PC-3 (cell line): Measurements from ENCODE around the gene ACSS3. TPM values are rescaled to one million over a fixed set of nuclear protein-coding genes. Genes with fewer than 3 reads are reported as not detected.

Experiments used
- ATAC-seq: fragments of 200-7000 bp; cut with Tn5 transposase; 2 replicates; pipeline ENCODE4 v1.9.1; 2020; ENCODE audit warnings: mild to moderate bottlenecking, moderate library complexity
- BruUV-seq: library from RNA; stranded (reverse); fragments of 400-500 nt; replicated peaks from 2 replicates; lab custom pipeline; 2021; lab: Mats Ljungman, UMichigan
- CTCF ChIA-PET: fragments of 300-600 bp; sonication (Branson Sonifier 250); formaldehyde crosslinking; loops from one replicate; lab custom pipeline; 2022; ENCODE audit warnings: antibody characterized with exemption; lab: Charles Lee
- POLR2A ChIA-PET: fragments of 300-600 bp; sonication (Branson Sonifier 250); formaldehyde crosslinking; loops from one replicate; lab custom pipeline; 2022; ENCODE audit warnings: antibody characterized with exemption; ENCODE audit not compliant: unreplicated experiment; lab: Charles Lee
- DNase-seq: peaks from one replicate; pipeline ENCODE4 v3.0.0-alpha.2; 2015
- H2AFZ ChIP-seq: fragments of 300-600 bp; sonication (generic); 2 replicates; pipeline ENCODE4 v1.6.0; 2016; ENCODE audit warnings: antibody characterized with exemption, low read length
- H3F3A ChIP-seq: fragments of 300-600 bp; sonication (generic); one replicate; pipeline ENCODE4 v1.6.0; 2017; ENCODE audit warnings: antibody characterized with exemption, low read length, control low read depth, mild to moderate bottlenecking; ENCODE audit not compliant: unreplicated experiment
- H3K27ac ChIP-seq: fragments of 300-600 bp; sonication (generic); 2 replicates; pipeline ENCODE4 v1.5.1; 2016; ENCODE audit warnings: mild to moderate bottlenecking, low read length
- H3K27me3 ChIP-seq: fragments of 300-600 bp; sonication (generic); 2 replicates; pipeline ENCODE4 v1.6.1; 2016; ENCODE audit warnings: low read length, mixed read lengths
- H3K36me3 ChIP-seq: fragments of 300-600 bp; sonication (generic); 2 replicates; pipeline ENCODE4 v1.6.1; 2016; ENCODE audit warnings: low read depth, mixed run types, low read length, mixed read lengths
- H3K4me1 ChIP-seq: fragments of 300-600 bp; sonication (generic); 2 replicates; pipeline ENCODE4 v1.5.1; 2016; ENCODE audit warnings: low read length; ENCODE audit not compliant: insufficient read depth
- H3K4me2 ChIP-seq: fragments of 300-600 bp; sonication (generic); 2 replicates; pipeline ENCODE4 v1.6.0; 2016; ENCODE audit warnings: low read length
- H3K4me3 ChIP-seq: fragments of 300-600 bp; sonication (generic); 2 replicates; pipeline ENCODE4 v1.5.1; 2016; ENCODE audit warnings: mild to moderate bottlenecking, low read length, mixed read lengths
- H3K79me2 ChIP-seq: fragments of 300-600 bp; sonication (generic); 2 replicates; pipeline ENCODE4 v1.6.1; 2017; ENCODE audit warnings: low read length, mixed read lengths
- H3K9ac ChIP-seq: fragments of 300-600 bp; sonication (generic); 2 replicates; pipeline ENCODE4 v1.6.0; 2016; ENCODE audit warnings: mild to moderate bottlenecking, low read length
- H3K9me2 ChIP-seq: fragments of 300-600 bp; sonication (generic); replicated peaks from 2 replicates; pipeline ENCODE4 v1.6.1; 2016; ENCODE audit warnings: mixed run types, low read length, mixed read lengths
- H3K9me3 ChIP-seq: fragments of 300-600 bp; sonication (generic); 2 replicates; pipeline ENCODE4 v1.6.1; 2016; ENCODE audit warnings: low read length, mixed read lengths
- H4K20me1 ChIP-seq: fragments of 300-600 bp; sonication (generic); 2 replicates; pipeline ENCODE4 v1.6.1; 2016; ENCODE audit warnings: low read length, mixed read lengths
- EZH2 ChIP-seq: fragments of 300-600 bp; sonication (generic); IDR thresholded peaks from one replicate; pipeline ENCODE4 v1.6.1; 2017; ENCODE audit warnings: antibody characterized with exemption, mild to moderate bottlenecking, low read length; ENCODE audit not compliant: unreplicated experiment
- EZH2phosphoT487 ChIP-seq: fragments of 300-600 bp; sonication (generic); IDR thresholded peaks from 2 replicates; pipeline ENCODE4 v1.6.1; 2018; ENCODE audit warnings: mild to moderate bottlenecking, antibody characterized with exemption, low read length, borderline replicate concordance
- intact Hi-C: fragments of 100-400 bp; cut with micrococcal nuclease; formaldehyde crosslinking; loops from 2 replicates; pipeline ENCODE4 v1.9.0; 2023
- total RNA-seq: library from RNA; depleted of rRNA; stranded (reverse); fragments of >200 nt; gene quantifications from 2 replicates; pipeline ENCODE4 v1.2.3, GENCODE V29; 2014
- TF ChIP-seq, protein P1 (sequence below): fragments of 300-600 bp; sonication (generic); conservative IDR thresholded peaks from 2 replicates; pipeline ENCODE4 v1.5.1; 2017; ENCODE audit warnings: antibody characterized with exemption, low read depth, mild to moderate bottlenecking, low read length

ACSS3 gene
- total RNA-seq, 1 experiment from 2014 or later = not detected

DNA sequence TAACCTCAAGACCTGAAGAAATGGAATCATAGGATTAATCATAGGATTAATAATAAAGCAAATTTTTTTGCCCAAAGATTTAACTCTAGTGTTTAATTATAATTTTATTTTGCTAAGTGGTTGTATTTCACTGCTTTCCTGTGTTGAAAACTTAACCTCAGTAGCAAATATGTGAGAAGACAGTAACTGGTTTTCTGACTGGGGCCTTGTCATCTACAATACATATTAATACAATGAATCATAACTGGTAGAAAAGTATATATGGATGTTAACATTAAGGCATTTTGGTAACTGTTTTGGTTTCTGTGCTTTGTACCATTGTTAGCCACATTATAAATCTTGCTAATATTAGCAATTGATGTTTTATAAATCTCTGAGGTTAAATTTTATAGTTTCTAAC lies 92.2 kb downstream of the ACSS3 start:
- ChIA-PET POLR2A (no interaction called here), CTCF (no interaction called here)
- Histone ChIP-seq H3K9ac (no peak overlapping the region), H3K36me3 (no peaks in the 10 kb centered on the region), H3F3A (no peaks in the 10 kb centered on the region), H3K79me2 (no peaks in the 10 kb centered on the region), H3K9me3 (no peaks in the 10 kb centered on the region), H4K20me1 (no peaks in the 10 kb centered on the region), H3K9me2 (no peaks in the 10 kb centered on the region), H3K27me3 (no peaks in the 10 kb centered on the region), H3K4me2 (no peak overlapping the region), H3K4me3 (no peak overlapping the region), H2AFZ (no peak overlapping the region), H3K4me1 (no peaks in the 10 kb centered on the region), H3K27ac (no peak overlapping the region)
- TF ChIP-seq EZH2phosphoT487 = no peak
- no peak for TF ChIP-seq EZH2
- TF ChIP-seq, protein P1, sequence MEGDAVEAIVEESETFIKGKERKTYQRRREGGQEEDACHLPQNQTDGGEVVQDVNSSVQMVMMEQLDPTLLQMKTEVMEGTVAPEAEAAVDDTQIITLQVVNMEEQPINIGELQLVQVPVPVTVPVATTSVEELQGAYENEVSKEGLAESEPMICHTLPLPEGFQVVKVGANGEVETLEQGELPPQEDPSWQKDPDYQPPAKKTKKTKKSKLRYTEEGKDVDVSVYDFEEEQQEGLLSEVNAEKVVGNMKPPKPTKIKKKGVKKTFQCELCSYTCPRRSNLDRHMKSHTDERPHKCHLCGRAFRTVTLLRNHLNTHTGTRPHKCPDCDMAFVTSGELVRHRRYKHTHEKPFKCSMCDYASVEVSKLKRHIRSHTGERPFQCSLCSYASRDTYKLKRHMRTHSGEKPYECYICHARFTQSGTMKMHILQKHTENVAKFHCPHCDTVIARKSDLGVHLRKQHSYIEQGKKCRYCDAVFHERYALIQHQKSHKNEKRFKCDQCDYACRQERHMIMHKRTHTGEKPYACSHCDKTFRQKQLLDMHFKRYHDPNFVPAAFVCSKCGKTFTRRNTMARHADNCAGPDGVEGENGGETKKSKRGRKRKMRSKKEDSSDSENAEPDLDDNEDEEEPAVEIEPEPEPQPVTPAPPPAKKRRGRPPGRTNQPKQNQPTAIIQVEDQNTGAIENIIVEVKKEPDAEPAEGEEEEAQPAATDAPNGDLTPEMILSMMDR = no peak
- intact Hi-C loops = no loop called here
- no TSS peak for BruUV-seq
- ATAC-seq (no peak), DNase-seq (no peak)

DNA sequence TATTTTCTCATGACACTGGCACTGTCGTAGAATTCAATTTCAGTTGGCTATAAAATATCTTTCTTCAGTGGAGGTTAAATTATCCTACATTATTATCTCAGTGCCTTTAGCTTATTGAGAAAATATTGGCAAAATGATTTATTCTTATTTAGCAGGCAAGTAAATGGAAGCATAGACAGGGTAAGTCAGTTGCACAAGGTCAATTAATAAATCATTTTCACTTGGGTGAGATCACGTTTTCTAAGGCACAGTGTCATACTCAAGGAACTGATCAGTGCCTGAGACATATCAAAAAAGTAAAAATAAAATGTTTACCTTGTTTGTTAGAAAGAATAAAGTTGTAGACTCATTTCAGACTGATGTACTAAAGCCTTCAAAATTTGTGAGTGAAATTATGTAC lies 95.0 kb downstream of the ACSS3 start:
- Histone ChIP-seq H3K27me3 (no peaks in the 10 kb centered on the region), H2AFZ (no peak overlapping the region), H4K20me1 (no peaks in the 10 kb centered on the region), H3K79me2 (no peaks in the 10 kb centered on the region), H3K9me2 (no peaks in the 10 kb centered on the region), H3K27ac (no peak overlapping the region), H3K36me3 (no peaks in the 10 kb centered on the region), H3F3A (no peaks in the 10 kb centered on the region), H3K4me1 (no peaks in the 10 kb centered on the region), H3K4me2 (no peak overlapping the region), H3K9me3 (0 out of 2 replicates have a peak, but pooled peaks cover 3% of the 10 kb centered on the region), H3K9ac (no peak overlapping the region), H3K4me3 (no peak overlapping the region)
- ATAC-seq (no peak), DNase-seq (no peak)
- intact Hi-C loops = no loop called here
- no TSS peak for BruUV-seq
- ChIA-PET CTCF (no interaction called here), POLR2A (no interaction called here)
- TF ChIP-seq, protein P1 = no peak
- TF ChIP-seq EZH2 (no peak), EZH2phosphoT487 (no peak)

DNA sequence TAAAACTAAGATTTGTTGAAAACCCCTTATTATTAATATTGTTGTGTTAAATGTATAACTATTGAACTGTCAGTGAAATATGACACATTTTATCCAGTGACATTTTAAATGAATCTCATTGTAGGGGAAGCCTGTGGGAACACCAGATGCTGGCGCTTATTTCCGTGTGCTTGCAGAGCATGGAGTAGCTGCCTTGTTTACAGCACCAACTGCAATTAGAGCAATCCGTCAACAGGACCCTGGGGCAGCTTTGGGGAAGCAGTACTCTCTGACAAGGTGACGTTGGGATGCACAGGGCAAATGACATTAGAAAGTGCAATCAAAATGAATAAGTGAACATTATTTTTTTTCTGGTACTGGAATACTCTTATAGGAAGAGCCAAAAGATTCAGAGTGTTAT lies 96.8 kb downstream of the ACSS3 start:
- Histone ChIP-seq H3K79me2 (no peaks in the 10 kb centered on the region), H3K9me2 (no peaks in the 10 kb centered on the region), H3K27me3 (no peaks in the 10 kb centered on the region), H4K20me1 (no peaks in the 10 kb centered on the region), H3F3A (no peaks in the 10 kb centered on the region), H3K4me2 (no peak overlapping the region), H3K4me1 (no peaks in the 10 kb centered on the region), H3K4me3 (no peak overlapping the region), H2AFZ (no peak overlapping the region), H3K9ac (no peak overlapping the region), H3K36me3 (no peaks in the 10 kb centered on the region), H3K27ac (no peak overlapping the region), H3K9me3 (0 out of 2 replicates have a peak, but pooled peaks cover 3% of the 10 kb centered on the region)
- CTCF ChIA-PET = no interaction called here
- ATAC-seq (no peak), DNase-seq (no peak)
- no peak for TF ChIP-seq EZH2
- TF ChIP-seq EZH2phosphoT487 = no peak
- TF ChIP-seq, protein P1 = no peak
- BruUV-seq = no TSS peak
- intact Hi-C loops = no loop called here
- POLR2A ChIA-PET = no interaction called here
